SU-DHL-6 (cell line): Measurements from ENCODE around the gene LRRC72.

Experiments
- H2AFZ ChIP-seq: fragments of 200-600 bp; sonication (generic); 2 replicates; pipeline ENCODE4 v1.6.1; 2014; ENCODE audit warnings: low read depth, mild to moderate bottlenecking, moderate library complexity, mixed read lengths, antibody characterized with exemption, low read length; ENCODE audit not compliant: severe bottlenecking
- H3F3A ChIP-seq: fragments of 200-600 bp; shearing (Covaris generic); 2 replicates; pipeline ENCODE4 v1.6.0; 2016; ENCODE audit warnings: antibody characterized with exemption, mild to moderate bottlenecking; ENCODE audit not compliant: insufficient read depth
- H3K27ac ChIP-seq: fragments of 200-600 bp; sonication (generic); 2 replicates; pipeline ENCODE4 v1.5.1; 2016; ENCODE audit warnings: low read depth, mild to moderate bottlenecking, low read length, moderate library complexity, mixed read lengths
- H3K27me3 ChIP-seq: fragments of 200-600 bp; sonication (generic), shearing (Covaris generic); 2 replicates; pipeline ENCODE4 v1.6.0; 2014; ENCODE audit warnings: mild to moderate bottlenecking, low read length
- H3K36me3 ChIP-seq: fragments of 200-600 bp; sonication (generic); 2 replicates; pipeline ENCODE4 v1.6.1; 2014; ENCODE audit warnings: mild to moderate bottlenecking, low read length, mixed read lengths
- H3K4me2 ChIP-seq: fragments of 300-600, 200-600 bp; shearing (Covaris generic), sonication (generic); 2 replicates; pipeline ENCODE4 v1.6.0; 2014; ENCODE audit warnings: low read length, low read depth, mild to moderate bottlenecking; ENCODE audit not compliant: poor library complexity, severe bottlenecking
- H3K4me3 ChIP-seq: fragments of 200-600 bp; sonication (generic); 2 replicates; pipeline ENCODE4 v1.5.1; 2014; ENCODE audit warnings: antibody characterized with exemption, low read length, mild to moderate bottlenecking, mixed read lengths; ENCODE audit not compliant: insufficient read depth, poor library complexity, severe bottlenecking
- H3K79me2 ChIP-seq: fragments of 200-600 bp; sonication (generic); 2 replicates; pipeline ENCODE4 v1.6.1; 2014; ENCODE audit warnings: mild to moderate bottlenecking, low read length, moderate library complexity; ENCODE audit not compliant: insufficient read depth
- H3K9ac ChIP-seq: fragments of 200-600 bp; sonication (generic); 2 replicates; pipeline ENCODE4 v1.7.0; 2014; ENCODE audit warnings: mild to moderate bottlenecking, low read length
- H3K9me2 ChIP-seq: fragments of 200-600 bp; sonication (generic); replicated peaks from 2 replicates; pipeline ENCODE4 v1.6.1; 2014; ENCODE audit warnings: low read length; ENCODE audit not compliant: insufficient read depth
- H3K9me3 ChIP-seq: fragments of 200-600 bp; sonication (generic); 2 replicates; pipeline ENCODE4 v1.6.1; 2014; ENCODE audit warnings: low read length, mixed read lengths; ENCODE audit not compliant: insufficient read depth
- H4K20me1 ChIP-seq: fragments of 200-600 bp; sonication (generic); 2 replicates; pipeline ENCODE4 v1.6.1; 2014; ENCODE audit warnings: low read depth, mild to moderate bottlenecking, antibody characterized with exemption, low read length, moderate library complexity, mixed read lengths
- CTCF ChIP-seq: fragments of 200-600 bp; sonication (generic); IDR thresholded peaks from one replicate; pipeline ENCODE4 v1.5.1; 2017; ENCODE audit warnings: antibody characterized with exemption, mild to moderate bottlenecking, low read length, moderate library complexity; ENCODE audit not compliant: insufficient read depth, poor library complexity, severe bottlenecking
- EZH2phosphoT487 ChIP-seq: fragments of 200-600 bp; sonication (generic), shearing (Covaris generic); conservative IDR thresholded peaks from 2 replicates; pipeline ENCODE4 v1.6.1; 2018; ENCODE audit warnings: mild to moderate bottlenecking, antibody characterized with exemption, low read length, moderate library complexity, mixed read lengths

The LRRC72 gene

DNA sequence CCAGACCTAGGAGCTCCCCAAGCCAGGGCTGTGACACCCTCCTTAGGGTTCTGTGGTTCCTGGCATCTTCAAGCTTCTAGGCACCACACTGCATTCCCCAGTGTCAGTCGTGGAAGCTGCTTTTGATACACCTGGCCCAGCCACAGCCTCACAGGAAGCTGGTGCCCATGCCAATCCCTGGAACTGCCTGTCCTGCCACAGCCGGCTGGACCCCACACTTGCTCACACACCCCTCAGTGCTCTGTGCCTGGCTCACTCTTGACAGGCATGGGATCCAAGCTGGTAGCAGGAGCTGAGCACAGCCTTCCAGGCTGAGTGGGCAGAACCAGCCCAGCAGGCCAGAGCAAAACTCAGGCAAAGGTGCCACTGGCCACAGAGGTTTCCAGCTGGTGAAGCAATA is 21.8 kb downstream of the LRRC72 start:
- H3K4me2 ChIP-seq = no peak overlapping the region
- H3K79me2 ChIP-seq = no peaks in the 10 kb centered on the region
- no peak overlapping the region for H3K27ac ChIP-seq
- no peak overlapping the region for H2AFZ ChIP-seq
- no peak overlapping the region for H3K4me3 ChIP-seq
- no peaks in the 10 kb centered on the region for H3K9me2 ChIP-seq
- no peaks in the 10 kb centered on the region for H3K27me3 ChIP-seq
- H4K20me1 ChIP-seq = no peaks in the 10 kb centered on the region
- no peak overlapping the region for H3K9ac ChIP-seq
- TF ChIP-seq EZH2phosphoT487 = no peak
- TF ChIP-seq CTCF = no peak
- H3F3A ChIP-seq = no peaks in the 10 kb centered on the region
- no peaks in the 10 kb centered on the region for H3K9me3 ChIP-seq
- no peaks in the 10 kb centered on the region for H3K36me3 ChIP-seq

GRCh38 chr7:16550671-16551070 is 24.0 kb downstream of the LRRC72 start:
- H2AFZ ChIP-seq = no peak overlapping the region
- no peaks in the 10 kb centered on the region for H3K9me3 ChIP-seq
- no peaks in the 10 kb centered on the region for H3K36me3 ChIP-seq
- TF ChIP-seq CTCF (no peak), EZH2phosphoT487 (no peak)
- no peak overlapping the region for H3K9ac ChIP-seq
- H3K4me2 ChIP-seq = no peak overlapping the region
- no peak overlapping the region for H3K27ac ChIP-seq
- H3K27me3 ChIP-seq = no peaks in the 10 kb centered on the region
- no peaks in the 10 kb centered on the region for H3K9me2 ChIP-seq
- H3K4me3 ChIP-seq = no peak overlapping the region
- H4K20me1 ChIP-seq = no peaks in the 10 kb centered on the region
- H3K79me2 ChIP-seq = no peaks in the 10 kb centered on the region
- no peaks in the 10 kb centered on the region for H3F3A ChIP-seq

- TF ChIP-seq EZH2phosphoT487 (no peak), CTCF (no peak)
- H3K9me2 ChIP-seq = no peaks in the 10 kb centered on the region
- H2AFZ ChIP-seq = no peak overlapping the region
Measured at GRCh38 chr7:16554518-16555236, 28.1 kb downstream of the LRRC72 start.

More at GRCh38 chr7:16554518-16555236, 28.1 kb downstream of the LRRC72 start:
- Histone ChIP-seq H3K27ac (no peak overlapping the region), H4K20me1 (no peaks in the 10 kb centered on the region), H3K4me3 (no peak overlapping the region), H3K9ac (no peak overlapping the region), H3K9me3 (no peaks in the 10 kb centered on the region), H3F3A (no peaks in the 10 kb centered on the region), H3K27me3 (no peaks in the 10 kb centered on the region), H3K36me3 (no peaks in the 10 kb centered on the region), H3K79me2 (no peaks in the 10 kb centered on the region), H3K4me2 (no peak overlapping the region)
